RCC 7860 (cell line): ENCODE data around the gene EFCAB6.

Experiments
- DNase-seq: peaks from one replicate; pipeline ENCODE4 v3.0.0-alpha.2; 2015; ENCODE audit warnings: low spot score
- FAIRE-seq: peaks from 2 replicates; lab custom pipeline; 2012; peaks lifted over from hg19 to GRCh38; lab: Jason Lieb, UNC

The EFCAB6 gene

DNA sequence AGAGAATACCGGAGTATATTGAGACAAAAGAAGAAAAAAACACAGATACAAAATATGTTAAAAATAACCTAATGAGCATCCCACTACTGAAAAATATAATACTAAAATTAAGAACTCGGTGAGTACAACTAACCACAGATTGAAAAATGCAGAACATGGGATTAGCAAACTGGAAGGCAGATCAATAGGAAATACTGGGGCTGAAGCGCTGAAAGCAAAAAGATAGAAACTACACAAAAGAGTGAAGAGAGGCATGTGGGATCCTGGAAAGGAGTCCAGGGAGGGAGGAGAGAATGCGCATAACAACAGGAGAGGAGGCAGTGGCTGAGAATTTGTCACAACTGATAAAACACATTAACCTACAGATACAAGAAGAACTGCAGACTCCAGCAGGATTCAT lies 159.3 kb downstream of the EFCAB6 start:
- DNase-seq (no peak), FAIRE-seq (no peak)

DNA sequence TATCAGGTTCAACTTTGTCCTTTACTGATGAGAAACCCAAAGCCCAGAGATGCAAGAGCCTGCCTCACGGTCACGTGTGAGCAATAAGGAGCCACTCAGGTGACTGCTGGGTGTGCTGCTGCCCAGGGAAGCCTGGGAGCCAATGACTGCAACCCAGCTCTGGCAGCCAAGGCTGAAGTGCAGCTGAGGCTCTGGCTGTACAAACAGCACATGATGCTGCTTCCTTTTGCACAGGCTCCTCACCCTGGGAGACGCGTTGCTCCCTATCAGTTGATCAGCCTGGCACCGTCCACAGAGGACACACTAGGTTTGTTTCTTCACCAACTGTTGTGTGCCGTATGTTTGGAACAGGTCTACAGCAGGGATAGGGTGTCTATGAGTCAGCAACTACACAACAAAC lies 168.7 kb downstream of the EFCAB6 start:
- FAIRE-seq (no peak), DNase-seq (no peak)

DNA sequence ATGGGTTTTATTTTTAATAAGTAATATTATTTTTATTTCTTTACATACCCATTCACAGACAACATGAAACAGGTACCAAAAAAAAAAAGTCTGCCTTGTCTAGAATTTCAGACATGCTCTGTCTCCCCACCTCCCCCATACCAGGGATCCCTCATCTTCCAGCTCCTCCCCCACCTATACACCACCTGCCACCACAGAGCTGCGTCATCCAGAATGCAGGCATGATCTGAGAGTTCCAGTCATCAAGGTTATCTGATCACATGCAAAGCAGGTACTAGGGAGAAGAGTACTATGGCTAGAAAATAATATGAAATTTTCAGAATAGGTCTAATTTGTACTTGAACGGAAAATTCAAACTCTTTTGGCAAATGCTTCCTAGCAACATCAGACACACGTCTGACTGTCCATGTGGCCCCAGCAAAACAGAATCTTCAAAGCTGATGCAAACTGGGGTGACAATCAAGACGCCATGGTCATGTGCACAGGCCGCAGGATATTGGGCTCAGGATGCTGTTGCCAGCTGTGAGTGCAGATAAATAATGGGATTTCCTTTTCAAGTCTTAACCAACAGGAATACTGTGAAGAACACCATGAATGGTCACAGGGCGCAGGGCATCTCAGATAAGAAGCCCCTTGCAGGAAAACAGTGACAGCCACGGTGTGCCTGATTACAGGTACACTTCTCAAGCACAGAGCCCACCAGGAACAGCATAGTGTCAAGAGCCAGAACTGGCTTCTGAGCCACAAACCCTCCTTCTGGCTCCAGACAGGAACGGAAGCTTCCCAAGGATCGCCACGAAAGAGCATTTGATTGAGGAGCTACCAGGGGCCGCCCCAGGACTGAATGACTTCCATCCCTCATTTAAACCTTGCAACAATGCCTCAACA lies 169.5 kb downstream of the EFCAB6 start:
- no peak for DNase-seq

DNA sequence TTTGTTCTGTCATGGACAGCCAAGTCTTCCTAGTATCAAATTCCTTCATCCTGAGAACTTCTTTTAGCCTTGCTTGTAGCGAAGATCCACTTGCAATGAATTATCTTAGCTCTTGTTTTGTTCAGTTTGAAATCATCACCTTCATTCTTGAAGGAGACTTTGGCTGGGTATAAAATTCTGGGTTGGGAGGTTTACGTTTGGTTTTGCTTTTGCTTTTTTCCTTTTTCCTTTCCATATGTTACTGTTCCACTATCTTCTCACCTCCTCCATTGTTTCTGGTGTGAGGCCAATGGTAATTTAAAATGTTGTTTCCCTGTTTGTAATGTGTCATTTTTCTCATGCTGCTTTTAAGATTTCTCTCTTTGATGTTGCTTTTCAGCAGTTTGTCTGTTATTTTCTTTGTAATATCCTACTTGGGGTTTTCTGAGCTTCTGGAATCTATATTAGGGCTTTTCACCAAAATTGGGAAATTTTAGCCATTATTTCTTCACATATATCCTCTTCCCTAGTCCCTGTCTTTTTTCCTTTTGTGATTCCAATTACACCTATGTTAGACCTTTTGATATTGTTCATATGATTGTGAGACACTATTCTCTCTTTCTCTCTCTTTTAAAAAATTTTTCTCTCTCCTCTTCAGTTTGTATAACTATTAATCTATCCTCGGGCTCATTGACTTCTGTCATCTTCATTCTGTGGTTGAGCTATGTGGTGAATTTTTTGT lies 172.7 kb downstream of the EFCAB6 start:
- DNase-seq, result no peak
- no peak for FAIRE-seq

More for the DNA sequence above, 169.5 kb downstream of the EFCAB6 start:
- FAIRE-seq, result no peak

DNA sequence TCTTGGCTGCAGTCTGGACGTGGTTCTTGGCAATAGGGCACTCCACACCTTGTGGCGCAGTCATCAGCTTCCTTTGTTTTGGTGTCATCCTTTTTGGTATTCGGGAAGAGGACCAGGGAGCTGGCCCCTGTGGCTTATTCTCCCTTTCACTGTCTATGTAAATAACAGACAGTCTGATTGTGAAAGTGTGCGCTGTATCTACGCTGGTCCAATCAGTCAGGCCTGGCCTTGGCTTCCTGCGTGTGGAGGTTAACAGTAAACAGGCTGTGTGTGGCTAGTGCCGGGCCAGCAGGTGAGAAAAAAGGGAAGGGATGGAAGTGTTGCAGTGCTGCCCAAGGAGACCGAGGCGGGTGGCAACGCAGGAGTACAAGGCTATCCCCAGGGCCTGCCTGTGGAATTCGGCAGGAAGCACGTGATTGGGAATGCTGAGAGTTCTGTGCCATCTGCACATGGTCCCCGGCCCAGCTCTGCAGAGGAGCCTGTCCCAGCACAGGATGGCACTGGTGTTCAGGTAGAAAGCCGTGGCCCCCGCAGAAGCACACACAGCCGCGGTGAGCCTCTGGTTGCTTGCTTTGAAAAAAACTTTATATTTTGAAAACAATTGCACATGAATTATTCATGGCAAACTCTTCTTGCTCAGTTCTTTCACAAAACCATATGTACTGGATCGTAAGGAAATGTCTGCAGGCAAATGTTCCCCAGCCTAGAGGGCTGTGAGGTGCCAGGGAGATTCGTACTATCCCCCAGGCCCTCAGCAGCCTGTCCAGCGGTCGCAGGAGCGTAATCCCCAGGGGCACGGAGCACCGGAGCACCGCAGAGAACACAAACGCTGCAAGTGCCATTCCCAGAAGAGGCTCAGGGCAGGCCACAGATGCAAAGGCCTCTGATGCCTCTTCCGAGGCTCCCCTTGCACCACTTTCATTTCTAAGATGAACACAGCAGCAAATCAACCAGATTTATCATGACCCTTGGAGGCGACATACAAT lies 174.5 kb downstream of the EFCAB6 start:
- FAIRE-seq (no peak), DNase-seq (no peak)

DNA sequence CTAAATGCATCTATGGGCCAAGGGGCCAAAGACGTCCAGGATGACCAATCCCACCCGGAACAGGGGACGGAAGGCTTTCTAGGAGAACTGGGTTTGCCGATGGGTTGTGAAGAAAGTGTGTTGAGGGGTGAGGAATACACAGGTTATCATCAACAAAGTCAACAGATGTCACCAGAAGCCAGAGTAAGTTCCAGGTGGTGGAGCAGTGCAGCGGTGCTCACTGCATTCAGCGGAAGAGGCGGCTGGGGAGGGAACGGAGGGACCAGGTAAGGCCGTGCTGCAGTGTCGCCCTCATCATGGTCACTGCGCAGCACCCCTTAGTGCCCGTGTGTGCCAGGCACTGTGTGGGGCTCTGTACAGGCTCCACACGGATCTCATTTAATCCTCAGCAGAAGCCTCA lies 176.0 kb downstream of the EFCAB6 start:
- no peak for DNase-seq
- FAIRE-seq, result no peak

DNA sequence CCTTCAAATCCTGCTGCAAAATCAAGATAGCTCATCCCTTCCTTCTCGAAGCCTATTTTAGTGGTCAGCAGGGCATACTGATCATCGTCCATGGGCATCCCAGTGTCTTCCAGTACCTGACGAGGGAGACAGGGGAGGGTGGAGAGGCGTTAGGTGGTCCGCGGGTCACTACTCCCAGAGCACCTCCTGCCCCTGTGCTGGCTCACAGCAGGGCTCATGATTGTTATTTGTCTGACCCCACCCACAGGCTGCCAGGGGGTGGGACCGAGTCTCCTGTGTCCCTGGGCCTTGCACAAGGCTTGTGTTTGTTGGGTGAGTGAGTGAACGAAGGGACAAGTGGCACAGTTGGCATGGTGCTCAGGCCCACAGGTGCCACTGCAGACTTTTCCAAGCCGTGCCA lies 177.0 kb downstream of the EFCAB6 start:
- no peak for FAIRE-seq
- no peak for DNase-seq

DNA sequence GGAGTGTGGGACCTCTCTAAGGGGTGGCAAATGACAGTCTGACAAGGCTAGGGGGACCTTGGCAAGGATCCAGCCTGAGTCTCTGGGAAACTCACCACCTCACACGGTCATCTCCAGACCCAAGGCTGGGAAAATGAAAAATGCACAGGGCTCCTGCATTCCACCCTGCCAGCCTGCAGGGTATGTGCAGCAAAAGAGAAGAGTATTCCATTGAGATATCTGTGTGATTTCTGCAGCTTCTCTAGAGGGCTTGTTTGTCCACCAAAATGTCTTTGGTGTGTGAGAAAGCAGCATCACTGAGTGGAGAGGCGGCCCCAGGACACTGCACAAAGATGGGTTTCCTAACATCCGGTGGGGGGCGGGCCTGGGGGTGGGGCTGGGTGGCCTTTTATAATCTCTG lies 177.8 kb downstream of the EFCAB6 start:
- no peak for FAIRE-seq
- DNase-seq, result no peak

DNA sequence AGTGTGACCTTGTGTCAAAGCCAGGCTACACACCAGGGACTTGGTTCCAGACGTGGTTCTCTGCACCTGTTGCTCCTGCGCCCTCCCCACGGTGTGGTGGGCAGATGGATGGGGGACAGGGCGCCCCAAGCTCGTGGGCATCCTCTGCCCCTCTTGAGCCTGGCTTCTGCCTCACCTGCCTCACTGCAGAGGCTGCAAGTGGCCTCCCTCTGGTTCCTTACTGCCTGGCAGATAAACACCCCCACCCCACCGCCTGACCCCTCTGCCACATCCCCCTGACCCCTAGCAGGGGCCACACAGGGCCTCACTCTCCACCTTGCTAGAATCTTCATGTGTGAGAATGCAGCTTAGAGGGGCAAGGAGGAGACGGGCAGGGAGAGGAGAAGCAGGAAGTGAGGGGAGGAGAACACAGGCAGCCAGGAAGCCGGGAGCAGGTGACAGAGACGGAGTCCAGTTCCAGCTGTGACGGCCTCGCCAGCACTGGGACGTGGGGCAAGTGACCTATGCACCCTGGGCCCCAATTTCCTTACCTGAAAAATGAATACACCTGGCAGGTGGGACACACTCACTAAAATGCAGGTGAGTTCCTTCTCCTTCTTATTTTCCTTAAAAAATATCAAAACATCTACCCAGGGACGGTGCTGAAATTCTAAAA lies 178.3 kb downstream of the EFCAB6 start:
- no peak for DNase-seq
- no peak for FAIRE-seq

DNA sequence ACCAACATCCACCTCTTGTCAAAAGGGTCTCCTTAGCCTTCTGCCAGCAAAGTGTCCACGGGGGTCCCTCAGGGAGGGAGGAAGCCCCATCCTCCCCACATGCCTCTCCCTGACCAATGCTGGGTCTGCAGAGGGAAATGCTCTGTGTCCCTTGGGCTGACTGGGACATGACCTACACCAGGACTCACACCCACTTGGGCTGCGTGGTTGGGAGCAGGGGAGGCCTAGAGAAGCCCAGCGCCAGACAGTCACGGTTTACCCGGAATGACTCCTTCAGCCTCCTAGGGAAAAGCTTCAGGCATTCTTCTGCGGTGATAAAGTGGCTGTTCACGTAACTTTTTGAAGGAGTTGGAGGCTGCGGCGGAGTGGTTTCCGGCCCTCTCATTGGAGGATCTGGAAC lies 180.3 kb downstream of the EFCAB6 start:
- DNase-seq (no peak), FAIRE-seq (no peak)

DNA sequence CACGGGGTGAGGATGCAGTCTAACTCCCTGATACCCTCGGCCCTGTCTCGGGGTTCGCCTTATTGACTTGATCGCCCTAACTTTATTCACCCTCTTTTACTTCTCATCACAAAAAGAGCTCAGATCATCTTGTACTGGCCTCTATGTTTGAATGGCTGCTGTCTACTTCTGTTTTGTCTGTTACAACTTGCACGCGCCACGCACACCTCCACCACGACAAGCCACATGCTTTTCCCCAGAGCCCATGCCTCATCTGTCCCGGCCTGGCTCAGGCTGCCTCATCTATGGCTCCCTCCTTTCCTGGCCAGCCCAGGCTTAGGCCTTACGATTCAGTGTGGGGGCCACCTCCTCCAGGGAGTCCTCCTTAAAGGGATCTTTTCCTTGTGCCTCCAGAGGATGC lies 180.9 kb downstream of the EFCAB6 start:
- no peak for FAIRE-seq
- DNase-seq, result no peak

DNA sequence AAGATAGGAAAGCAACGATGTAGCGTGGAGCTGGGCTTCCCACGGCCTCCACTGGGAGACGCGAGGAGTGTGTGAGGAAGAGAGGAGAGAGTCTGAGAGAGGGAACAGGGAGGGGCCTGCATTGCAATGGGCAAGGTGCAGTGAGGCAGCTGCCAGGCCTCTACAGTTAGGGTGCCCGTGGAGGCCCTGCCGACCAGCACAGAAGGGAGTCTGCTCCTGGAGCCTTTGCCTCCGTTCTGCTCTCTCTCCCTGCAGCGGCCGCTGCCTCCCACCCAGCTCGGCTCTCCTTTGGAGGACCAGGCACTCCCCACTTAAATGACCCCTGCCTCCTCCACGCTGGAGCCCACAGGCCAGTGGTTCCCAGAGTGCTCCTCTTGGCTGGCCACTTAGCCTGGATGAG lies 181.7 kb downstream of the EFCAB6 start:
- FAIRE-seq, result no peak
- DNase-seq, result no peak

DNA sequence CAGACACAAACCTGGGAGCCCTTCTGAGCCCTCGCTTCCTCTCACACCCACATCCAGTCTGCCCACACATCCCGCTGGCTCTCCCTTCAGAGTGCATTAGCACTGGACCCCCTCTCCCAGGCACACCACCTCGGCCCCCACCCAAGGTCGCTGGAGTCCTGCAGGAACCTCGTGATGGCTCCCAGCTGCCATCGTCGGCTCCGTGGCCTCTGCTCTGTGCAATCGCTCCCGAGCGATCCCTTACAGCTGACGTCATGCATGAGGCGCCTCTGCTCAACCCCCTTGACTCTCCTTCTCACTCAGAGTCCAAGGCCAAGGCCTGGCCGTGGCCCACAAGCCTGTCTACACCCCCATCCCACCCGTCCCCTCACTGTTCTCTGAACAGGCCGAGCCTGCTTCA lies 183.9 kb downstream of the EFCAB6 start:
- DNase-seq (no peak), FAIRE-seq (no peak)

DNA sequence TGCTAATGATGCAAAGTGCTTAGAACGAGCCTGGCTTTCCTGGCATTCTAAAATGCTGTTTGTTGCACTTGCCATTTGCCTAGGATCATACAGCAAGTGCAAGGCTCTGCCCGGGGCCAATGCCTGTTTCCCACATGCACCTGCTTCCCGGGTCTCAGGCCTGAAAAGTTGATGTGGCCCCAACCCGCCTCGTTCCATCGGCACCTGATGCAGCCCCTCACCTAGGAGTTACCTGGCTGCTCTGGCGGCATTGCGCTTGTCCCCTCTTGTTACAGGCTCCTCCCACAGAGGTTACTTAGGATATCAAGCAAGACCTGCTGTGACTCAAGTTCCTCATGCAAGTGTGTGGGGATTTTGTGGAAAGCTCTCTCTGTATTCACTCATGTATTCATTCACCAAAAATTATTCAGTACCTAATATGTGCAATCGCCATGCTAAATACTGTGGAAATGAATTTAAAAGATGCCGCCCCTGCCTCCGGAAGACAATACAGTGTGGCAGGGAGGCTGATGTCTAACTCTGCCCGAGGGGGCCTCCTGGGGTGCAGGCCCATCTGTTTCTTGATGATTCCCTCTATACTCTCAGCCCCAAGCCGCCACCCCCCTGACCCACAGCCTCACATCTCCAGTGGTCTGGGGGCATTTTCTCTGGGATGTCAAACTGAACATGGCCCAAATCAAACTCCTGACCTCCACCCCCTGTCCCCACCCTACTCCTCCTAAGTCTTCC lies 184.5 kb downstream of the EFCAB6 start:
- FAIRE-seq (no peak), DNase-seq (no peak)

DNA sequence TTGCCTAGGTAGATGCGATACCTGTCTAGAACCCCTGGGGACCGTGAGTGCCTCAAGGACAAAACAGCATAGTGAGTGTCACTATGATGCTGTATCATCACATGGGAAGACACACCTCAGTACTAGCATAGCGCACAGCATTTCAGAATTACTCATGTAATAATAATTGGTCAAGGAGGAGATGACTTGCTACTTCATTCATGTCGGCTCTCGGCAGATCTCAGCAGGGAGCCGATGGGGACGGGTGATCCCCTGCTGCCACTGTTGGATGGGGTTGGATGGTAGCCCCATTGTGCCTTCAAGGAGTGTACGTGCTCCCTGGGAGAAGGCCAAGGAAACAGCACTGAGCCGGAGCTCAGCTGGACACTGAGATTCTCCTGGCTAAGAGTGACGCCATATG lies 186.9 kb downstream of the EFCAB6 start:
- FAIRE-seq, result no peak
- DNase-seq, result peak; percentile 55

DNA sequence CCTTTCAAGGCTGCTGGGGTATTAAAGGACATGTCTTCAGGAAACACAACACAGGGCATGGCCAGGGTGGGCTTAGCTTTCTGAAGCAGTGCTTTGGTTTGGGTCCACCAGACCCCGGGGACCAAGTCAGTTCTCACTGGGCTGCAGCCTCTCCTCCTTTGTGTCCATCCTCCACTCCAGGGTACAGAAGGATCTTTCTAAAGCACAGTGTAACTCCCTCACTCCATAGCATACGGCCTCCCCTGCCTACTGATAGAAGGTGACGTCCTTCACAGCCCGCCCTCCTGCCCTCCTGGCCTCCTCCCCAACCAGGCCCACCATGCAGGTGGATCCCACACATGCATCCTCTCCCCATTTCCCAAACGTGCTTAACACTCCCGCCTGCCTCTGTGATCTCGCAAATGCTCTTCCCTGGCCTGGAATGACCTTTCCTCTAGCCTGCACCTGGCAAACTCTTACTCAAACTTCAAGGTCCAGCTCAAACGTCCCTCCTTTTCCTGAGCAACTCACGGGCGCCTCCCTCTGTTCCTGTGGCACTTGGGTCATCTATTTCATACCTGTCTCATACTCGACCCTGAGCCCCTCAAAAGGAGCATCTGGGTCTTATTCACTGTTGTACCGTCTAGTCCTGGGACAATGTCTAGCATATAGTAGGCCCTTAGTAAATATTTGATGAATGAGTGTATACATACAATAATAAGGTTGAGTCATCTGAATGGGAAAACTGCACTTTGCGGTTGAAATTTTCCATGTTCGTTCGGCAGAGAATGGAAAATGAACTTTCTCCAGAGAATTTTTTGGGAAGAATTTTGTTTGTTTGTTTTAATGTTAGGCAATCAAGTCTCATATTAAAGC lies 187.7 kb downstream of the EFCAB6 start:
- no peak for FAIRE-seq
- peak; percentile 25 for DNase-seq

DNA sequence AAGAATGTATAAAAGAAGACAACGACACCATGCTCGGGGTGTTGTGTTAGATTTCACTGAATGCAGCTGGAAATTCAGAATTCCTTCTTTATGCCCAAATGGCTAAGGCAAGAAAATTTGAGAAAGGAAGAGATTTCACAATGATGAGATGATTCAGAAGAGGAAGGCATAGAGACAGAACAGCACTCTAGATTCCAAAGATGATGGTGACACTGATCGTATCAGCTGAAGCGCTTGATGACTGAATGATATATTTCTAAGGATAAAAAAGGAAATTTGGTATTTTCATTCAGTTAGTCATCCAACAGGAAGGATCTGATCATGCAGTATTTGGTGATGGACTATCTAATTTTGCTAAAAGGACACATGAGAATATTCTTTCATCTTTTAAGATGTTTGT lies 189.2 kb downstream of the EFCAB6 start:
- no peak for FAIRE-seq

DNA sequence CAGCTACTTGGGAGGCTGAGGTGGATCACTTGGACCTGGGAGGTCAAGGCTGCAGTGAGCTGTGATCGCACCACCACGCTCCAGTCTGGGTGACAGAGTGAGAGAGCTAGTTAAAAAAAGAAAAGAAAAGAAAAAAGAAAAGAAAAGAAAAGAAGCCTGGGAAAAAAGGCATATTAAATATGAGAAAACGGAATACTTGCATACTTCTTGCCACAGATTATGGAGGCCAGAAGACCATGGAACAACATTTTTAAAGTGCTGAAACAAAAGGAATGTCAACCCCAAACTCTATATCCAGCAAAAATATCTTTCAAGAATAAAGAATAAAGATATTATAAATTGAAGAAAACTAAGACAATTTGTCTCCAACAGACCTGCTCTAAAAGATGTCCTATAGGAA lies 191.9 kb downstream of the EFCAB6 start:
- no peak for FAIRE-seq
- no peak for DNase-seq

More for the DNA sequence above, 189.2 kb downstream of the EFCAB6 start:
- DNase-seq, result no peak

DNA sequence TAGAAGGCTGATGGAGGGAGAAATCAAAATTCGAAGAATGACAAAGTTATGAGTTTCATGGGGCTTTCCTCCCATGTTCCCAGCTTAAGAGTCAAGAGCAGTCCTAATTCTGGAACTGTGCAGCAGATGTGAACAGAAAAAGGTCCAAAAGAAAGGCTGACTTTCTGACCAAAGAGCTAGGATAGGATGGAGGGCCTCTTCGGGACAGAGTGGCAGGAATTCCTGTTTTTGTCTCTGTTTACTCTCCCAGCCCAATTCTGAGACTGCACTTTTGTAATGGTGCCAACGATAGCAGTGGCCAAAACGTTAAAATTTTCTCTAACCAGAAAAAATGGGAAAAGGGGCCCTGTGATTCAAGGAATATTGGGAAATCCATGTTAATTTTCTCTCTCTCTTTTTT lies 193.6 kb downstream of the EFCAB6 start:
- no peak for DNase-seq
- no peak for FAIRE-seq
